Mesenchymal stem cell (in vitro differentiated cells and primary cell): ENCODE data around the gene HOXB7.

Source experiments
- DNase-seq: peaks from one replicate; pipeline ENCODE4 v3.0.0-alpha.2; 2013
- H2AFZ ChIP-seq: one replicate; pipeline ENCODE4 v1.6.1; 2013; ENCODE audit warnings: low read depth, mild to moderate bottlenecking, control low read depth, inconsistent platforms, low read length, moderate library complexity
- H2AK5ac ChIP-seq: 2 replicates; pipeline ENCODE4 v1.6.1; 2013; ENCODE audit warnings: low read length, moderate library complexity, mild to moderate bottlenecking, inconsistent platforms; ENCODE audit not compliant: severe bottlenecking
- H2BK120ac ChIP-seq: one replicate; pipeline ENCODE4 v1.6.1; 2013; ENCODE audit warnings: low read depth, mild to moderate bottlenecking, inconsistent platforms, low read length, moderate library complexity
- H2BK12ac ChIP-seq, 2 experiments: one replicate each; pipeline ENCODE4 v1.6.1; 2013; ENCODE audit warnings: inconsistent platforms in 2 of 2, low read length in 2 of 2, mild to moderate bottlenecking in 2 of 2, moderate library complexity in 2 of 2, control low read depth in 1 of 2
- H2BK15ac ChIP-seq: one replicate; pipeline ENCODE4 v1.6.1; 2013; ENCODE audit warnings: mild to moderate bottlenecking, low read depth, inconsistent platforms; ENCODE audit not compliant: poor library complexity, severe bottlenecking
- H2BK5ac ChIP-seq: 2 replicates; pipeline ENCODE4 v1.6.1; 2013; ENCODE audit warnings: low read depth, mild to moderate bottlenecking, low read length, control low read depth, inconsistent platforms; ENCODE audit not compliant: poor library complexity, severe bottlenecking
- H3K14ac ChIP-seq, 2 experiments: one replicate each; pipeline ENCODE4 v1.6.1; 2013; ENCODE audit warnings: inconsistent platforms in 2 of 2, low read length in 2 of 2, control low read depth in 1 of 2, mild to moderate bottlenecking in 1 of 2, moderate library complexity in 1 of 2
- H3K18ac ChIP-seq, 2 experiments: one replicate each; pipeline ENCODE4 v1.6.1; 2013; ENCODE audit warnings: inconsistent platforms in 2 of 2, low read length in 2 of 2, control low read depth in 1 of 2, low read depth in 1 of 2, mild to moderate bottlenecking in 1 of 2
- H3K23ac ChIP-seq, 2 experiments: one replicate each; pipeline ENCODE4 v1.6.1; 2013; ENCODE audit warnings: inconsistent platforms in 2 of 2, low read length in 2 of 2, mild to moderate bottlenecking in 2 of 2, moderate library complexity in 2 of 2, control low read depth in 1 of 2
- H3K27ac ChIP-seq: 2 replicates; pipeline ENCODE4 v1.5.1; 2013; ENCODE audit warnings: mild to moderate bottlenecking, moderate library complexity, low read length, control low read depth, inconsistent platforms; ENCODE audit not compliant: poor library complexity, severe bottlenecking
- H3K27me3 ChIP-seq, 2 experiments: 2 replicates each; pipeline versions ENCODE4 v1.6.1 to v1.7.0; 2013; ENCODE audit warnings: low read length in 2 of 2, mild to moderate bottlenecking in 2 of 2, moderate library complexity in 2 of 2, control low read depth in 1 of 2, inconsistent platforms in 1 of 2; ENCODE audit not compliant: control insufficient read depth in 1 of 2, insufficient read depth in 1 of 2
- H3K36me3 ChIP-seq, 2 experiments: 2 replicates each; pipeline versions ENCODE4 v1.6.1 to v1.7.0; 2013; ENCODE audit warnings: low read length in 2 of 2, control low read depth in 1 of 2, inconsistent platforms in 1 of 2, low read depth in 1 of 2, mild to moderate bottlenecking in 1 of 2; ENCODE audit not compliant: insufficient read depth in 2 of 2, control insufficient read depth in 1 of 2
- H3K4ac ChIP-seq, 2 experiments: one replicate each; pipeline ENCODE4 v1.6.1; 2013; ENCODE audit warnings: inconsistent platforms in 2 of 2, low read length in 2 of 2, mild to moderate bottlenecking in 2 of 2, moderate library complexity in 2 of 2, control low read depth in 1 of 2, low read depth in 1 of 2
- H3K4me1 ChIP-seq: 2 replicates; pipeline ENCODE4 v1.6.1; 2013; ENCODE audit warnings: low read depth, low read length, control low read depth; ENCODE audit not compliant: control insufficient read depth, insufficient read depth
- H3K4me2 ChIP-seq: 2 replicates; pipeline ENCODE4 v1.6.1; 2013; ENCODE audit warnings: low read length, mild to moderate bottlenecking, inconsistent platforms; ENCODE audit not compliant: poor library complexity, severe bottlenecking
- H3K4me3 ChIP-seq, 2 experiments: 2 replicates each; pipeline versions ENCODE4 v1.5.1 to v1.7.0; 2013; ENCODE audit warnings: low read length in 2 of 2, mild to moderate bottlenecking in 2 of 2, control low read depth in 1 of 2, low read depth in 1 of 2; ENCODE audit not compliant: insufficient read depth in 1 of 2
- H3K79me1 ChIP-seq: replicated peaks from 2 replicates; pipeline ENCODE4 v1.6.1; 2013; ENCODE audit warnings: mild to moderate bottlenecking, control low read depth, low read length, inconsistent platforms; ENCODE audit not compliant: poor library complexity, severe bottlenecking
- H3K9ac ChIP-seq: 2 replicates; pipeline ENCODE4 v1.7.0; 2013; ENCODE audit warnings: mild to moderate bottlenecking, low read length, moderate library complexity
- H3K9me3 ChIP-seq: 2 replicates; pipeline ENCODE4 v1.7.0; 2013; ENCODE audit warnings: mild to moderate bottlenecking, low read length; ENCODE audit not compliant: control insufficient read depth
- H4K8ac ChIP-seq: one replicate; pipeline ENCODE4 v1.6.1; 2013; ENCODE audit warnings: inconsistent platforms, mild to moderate bottlenecking, low read length, moderate library complexity
- H4K91ac ChIP-seq: one replicate; pipeline ENCODE4 v1.6.1; 2013; ENCODE audit warnings: mild to moderate bottlenecking, low read length, inconsistent platforms
- WGBS: methylation state at CpG from one replicate; pipeline ENCODE4 v1.1.7; 2013; ENCODE audit warnings: mixed read lengths; 5-methylcytosine and 5-hydroxymethylcytosine counted together

The HOXB7 gene

DNA sequence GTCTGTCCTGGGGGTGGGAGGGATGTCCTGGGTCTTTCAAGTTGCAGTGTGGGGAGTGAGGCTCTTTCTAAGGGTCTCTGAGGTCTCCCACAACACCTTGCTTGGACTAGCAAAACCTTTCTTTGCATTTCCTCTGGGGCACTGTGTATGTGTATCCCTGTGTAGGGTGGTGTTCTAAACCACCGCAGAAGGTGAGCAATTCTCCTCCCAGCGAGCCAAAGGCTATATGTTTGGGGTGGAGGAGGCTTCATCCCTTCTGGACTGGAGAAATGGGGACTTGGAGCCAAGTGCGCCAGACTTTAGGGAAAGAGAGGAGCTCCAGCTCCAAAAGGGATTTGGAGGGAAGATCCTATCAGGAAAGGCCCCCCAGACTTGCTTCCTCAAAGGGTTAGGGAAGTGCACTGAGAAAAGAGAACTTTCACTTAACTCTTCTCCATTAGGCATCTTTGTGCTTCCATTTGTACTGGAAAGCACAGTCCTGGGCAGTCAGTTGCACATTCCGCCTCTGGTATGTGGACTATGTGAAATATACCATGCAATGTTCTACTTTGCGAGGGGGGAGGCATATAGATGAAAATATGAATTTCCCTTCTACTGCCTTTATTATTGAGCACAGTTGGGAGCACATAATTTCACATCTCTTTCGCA is 34.2 kb upstream of the HOXB7 start:
- peak overlapping the region; percentile 25 for H4K91ac ChIP-seq
- H2BK5ac ChIP-seq: no peak overlapping the region
- H3K4ac ChIP-seq: peak overlapping the region; percentile 54 to 60
- H2BK15ac ChIP-seq: no peak overlapping the region
- peak overlapping the region; percentile 8 for H4K8ac ChIP-seq
- peaks cover 88 to 100% of the 10 kb centered on the region in 2 experiments for H3K27me3 ChIP-seq
- H3K36me3 ChIP-seq: no peaks in the 10 kb centered on the region
- H3K4me3 ChIP-seq: no peak overlapping the region
- H3K23ac ChIP-seq: no peak overlapping the region
- WGBS: 22% methylated on average over 6 of the region's 6 CpGs
- no peaks in the 10 kb centered on the region for H3K79me1 ChIP-seq
- H2BK120ac ChIP-seq: peak overlapping the region; percentile 15
- H2AK5ac ChIP-seq: no peak overlapping the region
- no peak overlapping the region for H2AFZ ChIP-seq
- H2BK12ac ChIP-seq: no peak overlapping the region
- H3K18ac ChIP-seq: peak overlapping the region in 1 of 2 experiments; percentile 45
- no peaks in the 10 kb centered on the region for H3K9me3 ChIP-seq
- H3K14ac ChIP-seq: no peak overlapping the region
- DNase-seq: no peak
- H3K4me1 ChIP-seq: peaks cover 18% of the 10 kb centered on the region
- H3K9ac ChIP-seq: no peak overlapping the region
- H3K27ac ChIP-seq: no peak overlapping the region
- H3K4me2 ChIP-seq: no peak overlapping the region

DNA sequence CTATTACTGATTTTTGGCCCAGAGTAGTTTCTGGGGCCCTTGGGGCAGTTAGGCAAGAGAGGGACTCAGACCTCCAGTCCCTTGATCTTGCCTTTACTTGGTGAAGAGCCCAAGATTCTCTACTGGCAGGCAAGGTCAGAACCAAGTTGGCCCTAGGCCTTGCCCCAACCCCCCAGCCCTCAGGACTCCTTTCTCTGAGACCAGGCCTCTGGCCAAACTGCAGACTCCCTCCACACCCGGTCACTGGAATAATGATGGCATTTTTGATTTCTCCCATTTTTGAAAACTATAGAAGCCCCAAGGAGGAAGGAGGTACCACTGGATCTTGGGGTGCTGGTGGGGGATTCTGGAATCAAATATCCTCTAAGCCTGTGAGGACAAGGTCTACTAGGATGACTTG is 33.3 kb upstream of the HOXB7 start:
- Histone ChIP-seq H3K27ac (no peak overlapping the region), H2BK5ac (no peak overlapping the region), H2BK120ac (no peak overlapping the region), H3K4me2 (no peak overlapping the region), H3K4me3 (no peak overlapping the region), H2AK5ac (no peak overlapping the region), H4K8ac (no peak overlapping the region), H3K14ac (no peak overlapping the region), H3K27me3 (peaks cover 92 to 100% of the 10 kb centered on the region in 2 experiments), H2BK12ac (peak overlapping the region in 1 of 2 experiments; percentile 75), H3K9ac (no peak overlapping the region), H3K4me1 (peaks cover 18% of the 10 kb centered on the region), H3K23ac (peak overlapping the region in 1 of 2 experiments; percentile 55), H3K79me1 (no peaks in the 10 kb centered on the region), H3K36me3 (no peaks in the 10 kb centered on the region), H3K18ac (peak overlapping the region in 1 of 2 experiments; percentile 33), H4K91ac (no peak overlapping the region), H3K4ac (no peak overlapping the region), H3K9me3 (no peaks in the 10 kb centered on the region), H2AFZ (no peak overlapping the region), H2BK15ac (peak overlapping the region; percentile 52)
- DNase-seq: no peak
- WGBS: no CpG with 5 or more reads among the region's 1 CpG

DNA sequence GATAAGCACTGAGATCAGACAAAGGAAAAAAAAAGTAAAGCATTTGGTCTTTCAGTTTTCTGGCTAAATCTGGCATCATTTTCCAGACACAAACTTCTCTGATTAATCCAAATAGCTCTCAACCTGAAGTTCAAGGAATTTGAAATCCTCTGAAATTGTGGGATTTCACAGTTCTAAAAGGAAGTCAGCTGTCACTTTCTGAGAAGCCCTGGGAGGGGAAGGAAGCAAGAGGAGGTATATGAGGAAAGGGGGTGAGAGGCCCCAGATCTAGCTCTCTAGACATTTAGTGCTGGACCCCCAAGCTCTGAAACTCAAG is 32.8 kb upstream of the HOXB7 start:
- Histone ChIP-seq H3K27ac (no peak overlapping the region), H2AK5ac (no peak overlapping the region), H2BK120ac (no peak overlapping the region), H3K23ac (no peak overlapping the region), H2BK12ac (no peak overlapping the region), H4K8ac (no peak overlapping the region), H3K14ac (no peak overlapping the region), H4K91ac (no peak overlapping the region), H3K4me1 (peaks cover 18% of the 10 kb centered on the region), H3K4me3 (no peak overlapping the region), H3K79me1 (no peaks in the 10 kb centered on the region), H3K4ac (no peak overlapping the region), H3K27me3 (peaks cover 96 to 100% of the 10 kb centered on the region in 2 experiments), H3K4me2 (no peak overlapping the region), H3K9ac (no peak overlapping the region), H2BK5ac (no peak overlapping the region), H2AFZ (no peak overlapping the region), H3K9me3 (no peaks in the 10 kb centered on the region), H2BK15ac (no peak overlapping the region), H3K18ac (peak overlapping the region in 1 of 2 experiments; percentile 66), H3K36me3 (no peaks in the 10 kb centered on the region)
- DNase-seq: no peak

- peak overlapping the region; percentile 80 for H2BK15ac ChIP-seq
- H3K36me3 ChIP-seq: no peaks in the 10 kb centered on the region
- H3K79me1 ChIP-seq: no peaks in the 10 kb centered on the region
- peaks cover 98 to 100% of the 10 kb centered on the region in 2 experiments for H3K27me3 ChIP-seq
- H4K91ac ChIP-seq: peak overlapping the region; percentile 96
- peak overlapping the region; percentile 79 for H2BK120ac ChIP-seq
- H3K27ac ChIP-seq: no peak overlapping the region
- peak overlapping the region in 1 of 2 experiments; percentile 85 for H3K14ac ChIP-seq
- H3K9me3 ChIP-seq: no peaks in the 10 kb centered on the region
- no peak overlapping the region for H2AFZ ChIP-seq
- DNase-seq: no peak
- peak overlapping the region; percentile 21 to 39 for H2BK12ac ChIP-seq
- H3K4me2 ChIP-seq: no peak overlapping the region
- no peak overlapping the region for H2BK5ac ChIP-seq
- 33% methylated on average over 16 of the region's 23 CpGs for WGBS
- H3K4ac ChIP-seq: peak overlapping the region; percentile 62 to 89
- peak overlapping the region; percentile 60 to 89 for H3K18ac ChIP-seq
- peak overlapping the region; percentile 59 for H4K8ac ChIP-seq
- peak overlapping the region in 1 of 2 experiments; percentile 21 for H3K23ac ChIP-seq
- H3K9ac ChIP-seq: no peak overlapping the region
- H3K4me3 ChIP-seq: no peak overlapping the region
- H3K4me1 ChIP-seq: peaks cover 18% of the 10 kb centered on the region
- H2AK5ac ChIP-seq: no peak overlapping the region
Observed at GRCh38 chr17:48642843-48643696, 32.3 kb upstream of the HOXB7 start.
